OCI-LY1 (cell line): ENCODE measurements around the gene P2RX6.

Experiments
- EZH2 ChIP-seq: fragments of 200-600 bp; sonication (generic), shearing (Covaris generic); IDR thresholded peaks from 2 replicates; pipeline ENCODE4 v1.8.0; 2017; ENCODE audit warnings: borderline replicate concordance, mixed run types, mild to moderate bottlenecking, antibody characterized with exemption, low read length, moderate library complexity, mixed read lengths
- TF ChIP-seq, protein P1 (sequence below): fragments of 200-600 bp; sonication (generic), shearing (Covaris generic); IDR thresholded peaks from 2 replicates; pipeline ENCODE4 v1.5.1; 2017; ENCODE audit warnings: mild to moderate bottlenecking, antibody characterized with exemption, low read length, moderate library complexity, mixed read lengths

DNA sequence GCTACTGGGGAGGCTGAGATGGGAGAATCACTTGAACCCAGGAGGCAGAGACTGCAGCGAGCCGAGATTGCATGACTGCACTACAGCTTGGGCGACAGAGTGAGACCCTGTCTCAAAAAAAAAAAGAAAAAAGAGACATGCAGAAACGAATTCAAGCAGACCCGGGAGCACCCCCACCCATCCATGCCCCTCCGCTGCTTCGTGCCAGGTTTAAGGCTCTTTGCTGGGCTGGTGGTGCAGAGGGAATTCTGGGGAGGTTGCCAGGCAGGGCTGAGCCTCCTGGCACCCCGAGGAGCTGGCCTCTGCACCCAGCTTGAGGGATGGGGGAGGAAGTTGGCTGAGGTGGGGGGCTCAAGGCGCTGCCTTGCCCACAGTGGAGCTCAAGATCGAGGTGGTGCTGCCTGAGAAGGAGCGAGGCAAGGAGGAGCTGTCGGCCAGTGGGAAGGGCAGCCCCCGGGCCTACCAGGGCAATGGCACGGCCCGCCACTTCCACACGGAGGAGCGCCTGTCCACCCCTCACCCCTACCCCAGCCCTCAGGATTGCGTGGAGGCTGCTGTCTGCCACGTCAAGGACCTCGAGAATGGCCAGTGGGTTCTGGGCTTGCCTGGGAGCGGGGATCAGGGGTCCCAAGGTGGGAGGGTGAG is 41.9 kb upstream of the P2RX6 start:
- TF ChIP-seq, protein P1, sequence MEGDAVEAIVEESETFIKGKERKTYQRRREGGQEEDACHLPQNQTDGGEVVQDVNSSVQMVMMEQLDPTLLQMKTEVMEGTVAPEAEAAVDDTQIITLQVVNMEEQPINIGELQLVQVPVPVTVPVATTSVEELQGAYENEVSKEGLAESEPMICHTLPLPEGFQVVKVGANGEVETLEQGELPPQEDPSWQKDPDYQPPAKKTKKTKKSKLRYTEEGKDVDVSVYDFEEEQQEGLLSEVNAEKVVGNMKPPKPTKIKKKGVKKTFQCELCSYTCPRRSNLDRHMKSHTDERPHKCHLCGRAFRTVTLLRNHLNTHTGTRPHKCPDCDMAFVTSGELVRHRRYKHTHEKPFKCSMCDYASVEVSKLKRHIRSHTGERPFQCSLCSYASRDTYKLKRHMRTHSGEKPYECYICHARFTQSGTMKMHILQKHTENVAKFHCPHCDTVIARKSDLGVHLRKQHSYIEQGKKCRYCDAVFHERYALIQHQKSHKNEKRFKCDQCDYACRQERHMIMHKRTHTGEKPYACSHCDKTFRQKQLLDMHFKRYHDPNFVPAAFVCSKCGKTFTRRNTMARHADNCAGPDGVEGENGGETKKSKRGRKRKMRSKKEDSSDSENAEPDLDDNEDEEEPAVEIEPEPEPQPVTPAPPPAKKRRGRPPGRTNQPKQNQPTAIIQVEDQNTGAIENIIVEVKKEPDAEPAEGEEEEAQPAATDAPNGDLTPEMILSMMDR: no peak
- TF ChIP-seq EZH2: no peak
